Activated CD4-positive, alpha-beta T cell treated with anti-CD3 and anti-CD28 coated beads for 4 hours (primary cell): ENCODE results near the gene C16orf86.
A peak's percentile ranks its signal among the peaks of the same experiment; 100 is the strongest.

Experiments used
- DNase-seq, 2 donors: peaks; one replicate each; pipeline ENCODE4 v3.0.0-alpha.2; 2020

Gene C16orf86

GRCh38 chr16:67654403-67654911, 12.2 kb upstream of the C16orf86 start:
- DNase-seq = no peak

- DNase-seq = no peak
These were observed 11.3 kb upstream of the C16orf86 start for GRCh38 chr16:67655363-67655762.

DNA sequence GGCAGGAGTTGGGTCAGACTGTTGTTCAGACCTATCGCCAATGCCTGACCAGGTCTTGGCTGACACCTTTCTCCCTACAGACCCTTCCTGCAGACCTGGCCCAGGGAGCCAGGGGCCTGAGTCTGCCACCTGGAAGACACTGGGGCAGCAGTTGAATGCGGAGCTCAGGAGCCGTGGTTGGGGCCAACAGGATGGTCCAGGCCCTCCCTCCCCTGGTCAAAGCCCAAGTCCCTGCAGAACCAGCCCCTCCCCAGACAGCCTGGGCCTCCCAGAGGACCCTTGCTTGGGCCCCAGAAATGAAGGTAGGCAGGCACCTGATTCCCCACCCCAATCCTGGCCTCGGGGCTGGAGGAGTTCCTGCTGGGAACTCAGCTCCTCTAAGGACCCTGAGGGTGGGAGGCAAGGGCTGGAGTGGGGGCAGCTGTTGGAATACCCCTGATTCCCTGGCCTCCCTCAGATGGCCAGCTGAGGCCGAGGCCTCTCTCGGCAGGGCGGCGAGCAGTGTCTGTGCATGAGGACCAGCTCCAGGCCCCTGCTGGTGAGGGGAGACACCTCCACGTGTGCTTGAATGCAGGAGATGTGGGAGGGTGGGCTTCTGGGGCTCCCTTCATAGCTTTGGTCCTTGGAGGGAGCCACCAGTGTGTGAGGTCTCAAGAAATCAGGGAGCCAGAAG, 10.1 kb upstream of the C16orf86 start:
- no peak for DNase-seq

DNA sequence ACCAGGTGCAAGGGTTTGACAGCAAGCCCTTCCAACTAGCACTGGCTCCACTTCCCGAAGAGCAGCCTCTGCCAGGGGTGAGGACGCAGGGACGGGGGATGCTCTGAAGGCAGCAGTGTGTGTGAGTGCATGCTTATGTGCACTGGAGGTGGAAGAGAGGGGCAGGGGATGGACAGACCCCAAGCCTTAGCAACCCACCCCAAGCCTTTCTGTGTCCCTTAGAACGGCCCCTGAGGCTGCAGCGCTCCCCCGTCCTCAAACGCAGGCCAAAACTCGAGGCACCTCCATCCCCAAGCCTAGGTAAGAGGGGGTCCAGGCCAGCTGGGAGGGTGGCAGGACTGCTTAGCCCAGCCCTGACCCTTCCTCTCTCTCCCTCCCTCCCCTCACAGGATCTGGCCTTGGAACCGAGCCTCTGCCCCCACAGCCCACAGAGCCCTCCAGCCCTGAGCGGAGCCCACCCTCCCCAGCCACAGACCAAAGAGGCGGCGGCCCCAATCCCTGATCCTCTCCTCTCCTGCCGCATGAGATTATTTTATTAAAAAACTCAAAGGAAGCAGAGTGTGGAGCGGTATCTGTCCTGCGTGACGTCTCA, 9.5 kb upstream of the C16orf86 start:
- DNase-seq = no peak

- DNase-seq = no peak
These were observed 8.7 kb upstream of the C16orf86 start for GRCh38 chr16:67657751-67658518.

DNA sequence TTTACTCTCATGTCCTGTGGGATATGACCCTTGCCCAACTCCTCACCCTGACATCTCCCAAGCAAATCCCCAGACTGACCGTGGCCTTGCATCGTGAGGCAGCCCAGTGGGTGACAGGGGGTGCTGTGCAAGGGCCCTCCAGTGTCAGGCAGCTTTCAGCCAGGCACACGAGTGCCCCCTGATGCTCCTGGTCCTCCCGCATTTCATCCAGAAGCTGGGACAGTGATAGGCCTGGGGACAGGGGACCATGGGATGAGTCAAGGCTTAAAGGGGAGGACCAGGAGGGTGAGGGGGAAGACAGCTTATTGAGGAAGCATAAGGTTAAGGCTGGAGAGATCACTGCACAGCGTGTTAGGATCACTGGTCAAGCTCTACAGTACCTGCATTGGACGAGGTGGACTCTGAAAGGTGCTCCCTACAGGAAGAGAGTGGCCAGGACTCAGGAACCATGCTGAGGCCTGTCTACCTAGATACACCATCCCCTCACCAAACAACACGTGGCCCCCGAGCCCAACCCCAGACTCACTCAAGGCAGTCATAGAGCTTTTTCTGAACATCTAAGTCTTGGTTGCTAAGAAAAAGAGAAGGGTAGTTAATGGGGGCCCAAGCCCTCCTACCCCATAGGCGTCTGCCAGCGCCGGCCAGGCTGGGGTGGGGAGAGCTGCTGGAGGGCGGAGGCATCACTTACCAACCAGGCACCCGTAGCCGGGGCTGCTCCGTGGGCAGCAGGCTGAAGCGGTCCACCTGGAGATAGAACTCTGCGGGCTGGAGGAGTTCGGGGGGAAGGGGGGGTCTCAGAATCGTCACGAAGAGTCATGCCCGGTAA, 7.6 kb upstream of the C16orf86 start:
- DNase-seq = no peak

GRCh38 chr16:67659675-67660563, 6.7 kb upstream of the C16orf86 start, which contains the start of gene ACD:
Gene ACD, minus strand, starts transcription at chr16:67660260. Its CDS starts 40 bp downstream, at chr16:67660220.
- peak; percentile 92 to 94 for DNase-seq

DNA sequence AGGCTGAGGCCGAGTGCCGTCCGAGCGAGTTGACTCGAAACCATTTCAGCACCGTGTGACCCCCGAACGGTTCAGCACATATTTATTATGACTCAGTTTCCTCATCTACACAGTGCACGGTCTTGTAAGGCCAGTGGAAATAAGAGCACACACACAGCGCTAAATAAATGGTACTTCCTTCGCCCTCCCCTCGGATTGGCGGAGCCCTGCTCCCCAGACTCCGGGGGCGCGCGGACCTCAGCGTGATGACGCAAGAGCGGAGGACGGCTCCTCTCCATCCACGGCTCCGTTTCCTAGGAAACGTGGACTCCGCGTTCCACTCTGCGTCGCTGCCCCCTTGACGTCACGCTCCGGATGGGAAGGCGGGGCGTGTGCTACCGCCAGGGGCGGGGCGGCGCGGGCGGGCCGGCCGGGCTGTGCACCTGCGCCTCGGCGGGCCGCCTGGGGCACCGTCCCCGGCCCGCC, 6.0 kb upstream of the C16orf86 start, which contains the start of gene PARD6A:
Gene PARD6A (plus strand): TSS at position 397 of the 465 bp plus-strand sequence. CDS start 79 bp downstream, outside the sequence.
- peak; percentile 93 to 96 for DNase-seq

GRCh38 chr16:67661101-67661761, 5.4 kb upstream of the C16orf86 start:
- DNase-seq = no peak

DNA sequence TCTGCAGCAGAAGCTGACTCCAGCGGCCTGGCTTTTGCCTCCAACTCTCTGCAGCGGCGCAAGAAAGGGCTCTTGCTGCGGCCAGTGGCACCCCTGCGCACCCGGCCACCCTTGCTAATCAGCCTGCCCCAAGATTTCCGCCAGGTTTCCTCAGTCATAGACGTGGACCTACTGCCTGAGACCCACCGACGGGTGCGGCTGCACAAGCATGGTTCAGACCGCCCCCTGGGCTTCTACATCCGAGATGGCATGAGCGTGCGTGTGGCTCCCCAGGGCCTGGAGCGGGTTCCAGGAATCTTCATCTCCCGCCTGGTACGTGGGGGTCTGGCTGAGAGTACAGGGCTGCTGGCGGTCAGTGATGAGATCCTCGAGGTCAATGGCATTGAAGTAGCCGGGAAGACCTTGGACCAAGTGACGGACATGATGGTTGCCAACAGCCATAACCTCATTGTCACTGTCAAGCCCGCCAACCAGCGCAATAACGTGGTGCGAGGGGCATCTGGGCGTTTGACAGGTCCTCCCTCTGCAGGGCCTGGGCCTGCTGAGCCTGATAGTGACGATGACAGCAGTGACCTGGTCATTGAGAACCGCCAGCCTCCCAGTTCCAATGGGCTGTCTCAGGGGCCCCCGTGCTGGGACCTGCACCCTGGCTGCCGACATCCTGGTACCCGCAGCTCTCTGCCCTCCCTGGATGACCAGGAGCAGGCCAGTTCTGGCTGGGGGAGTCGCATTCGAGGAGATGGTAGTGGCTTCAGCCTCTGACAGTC, 4.5 kb upstream of the C16orf86 start:
- no peak for DNase-seq

DNA sequence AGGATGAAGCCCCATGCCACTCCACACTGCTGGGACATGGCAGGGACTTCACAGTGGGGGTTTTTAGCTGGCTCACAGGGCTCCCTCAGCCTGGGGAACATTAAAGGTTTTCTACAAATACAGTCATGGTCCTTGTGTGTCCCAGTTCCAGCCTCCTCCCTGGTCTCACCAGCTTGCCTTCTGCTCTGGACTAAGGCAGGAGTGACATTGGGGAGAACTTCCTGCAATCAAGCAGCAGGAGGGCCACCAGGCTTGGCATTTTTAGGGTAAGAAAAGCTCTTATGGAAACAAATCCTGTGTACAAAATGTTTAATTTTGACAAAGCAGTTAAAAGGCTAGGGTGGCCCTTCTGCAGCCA, 4.0 kb upstream of the C16orf86 start:
- DNase-seq = no peak

GRCh38 chr16:67663151-67663876, 3.3 kb upstream of the C16orf86 start:
- no peak for DNase-seq

- no peak for DNase-seq
These were observed 2.8 kb upstream of the C16orf86 start for GRCh38 chr16:67663877-67664222.

GRCh38 chr16:67664258-67664657, 2.4 kb upstream of the C16orf86 start:
- DNase-seq = no peak

- no peak for DNase-seq
These were observed 1.7 kb upstream of the C16orf86 start for GRCh38 chr16:67664871-67665270.

DNA sequence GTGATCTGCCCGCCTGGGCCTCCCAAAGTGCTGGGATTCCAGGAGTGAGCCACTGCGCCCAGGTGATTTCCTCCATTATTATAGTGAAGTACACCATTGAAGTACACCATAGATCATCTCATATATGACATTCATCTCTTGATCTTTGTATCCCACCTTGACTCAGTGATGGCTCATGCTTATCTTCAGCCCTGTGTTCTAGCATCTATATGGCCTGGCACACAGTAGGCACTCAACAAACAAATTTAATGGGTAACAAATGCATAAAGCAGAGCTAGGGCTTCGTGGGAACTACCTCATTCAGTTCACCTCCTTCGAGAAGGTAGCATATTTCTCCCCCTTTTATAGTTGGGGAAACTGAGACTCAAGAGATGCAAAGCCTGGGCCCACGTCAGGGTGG, 1.0 kb upstream of the C16orf86 start:
- DNase-seq = no peak

DNA sequence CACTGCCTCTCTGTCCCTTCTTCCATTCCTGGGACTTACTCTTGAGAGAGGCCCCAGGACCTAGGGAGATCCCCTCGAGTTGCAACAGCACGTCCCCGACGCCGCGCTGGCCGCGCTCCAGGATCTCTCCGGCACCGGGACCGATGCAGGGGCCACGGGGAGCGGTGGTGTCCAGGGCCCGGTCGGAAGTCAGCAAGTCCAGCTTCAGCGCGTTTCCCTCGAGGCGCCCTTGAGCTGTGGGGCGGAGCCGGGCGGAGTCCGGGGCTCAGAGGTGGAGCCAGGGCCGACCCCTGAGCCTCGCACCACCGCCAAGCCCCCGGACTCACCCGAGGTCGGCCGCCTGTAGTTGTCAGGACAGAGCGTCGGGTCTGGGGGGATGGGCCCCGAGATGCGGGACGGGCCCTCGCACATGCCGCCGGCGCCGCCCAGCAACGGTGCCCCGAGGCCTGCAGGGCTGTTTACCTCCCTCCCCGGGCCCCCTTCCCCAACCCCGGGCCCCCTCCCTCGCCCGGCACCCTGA, 522 bp upstream of the C16orf86 start:
- no peak for DNase-seq

DNA sequence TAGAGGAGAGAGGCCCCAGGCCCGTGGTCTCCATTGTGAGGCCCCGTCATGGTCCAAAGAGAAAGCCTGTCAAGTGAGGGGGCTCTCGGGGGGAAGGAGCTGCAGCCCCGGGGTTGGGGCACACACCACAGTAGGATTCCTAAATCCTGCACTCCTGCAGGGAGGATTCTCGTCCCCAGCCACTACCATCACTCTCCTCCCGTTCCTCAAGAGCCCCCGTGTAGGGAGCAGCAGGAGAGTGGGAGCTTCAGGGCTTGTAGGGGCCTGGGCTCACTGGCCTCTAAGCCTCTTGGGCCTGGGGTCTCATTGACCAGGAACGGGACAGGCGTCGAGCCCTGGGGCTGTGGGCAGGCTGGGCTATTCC, 821 bp downstream of the C16orf86 start:
- no peak for DNase-seq

GRCh38 chr16:67667817-67668494, 1.3 kb downstream of the C16orf86 start:
- DNase-seq = peak; percentile 76 to 77
